C4-2B (cell line): ENCODE results near the gene COX4I1.

Source experiments
- H3K27ac ChIP-seq: fragments of 450-650 bp; 2 replicates; pipeline ENCODE4 v1.5.1; 2017
- CTCF ChIP-seq: fragments of 450-650 bp; conservative IDR thresholded peaks from 2 replicates; pipeline ENCODE4 v1.5.1; 2017; ENCODE audit warnings: mild to moderate bottlenecking
- ZFX ChIP-seq: fragments of 450-650 bp; IDR thresholded peaks from 2 replicates; pipeline ENCODE4 v1.6.1; 2017

The COX4I1 gene

GRCh38 chr16:85752511-85753420, 46.7 kb upstream of the COX4I1 start:
- H3K27ac ChIP-seq = peak overlapping the region; percentile 66

DNA sequence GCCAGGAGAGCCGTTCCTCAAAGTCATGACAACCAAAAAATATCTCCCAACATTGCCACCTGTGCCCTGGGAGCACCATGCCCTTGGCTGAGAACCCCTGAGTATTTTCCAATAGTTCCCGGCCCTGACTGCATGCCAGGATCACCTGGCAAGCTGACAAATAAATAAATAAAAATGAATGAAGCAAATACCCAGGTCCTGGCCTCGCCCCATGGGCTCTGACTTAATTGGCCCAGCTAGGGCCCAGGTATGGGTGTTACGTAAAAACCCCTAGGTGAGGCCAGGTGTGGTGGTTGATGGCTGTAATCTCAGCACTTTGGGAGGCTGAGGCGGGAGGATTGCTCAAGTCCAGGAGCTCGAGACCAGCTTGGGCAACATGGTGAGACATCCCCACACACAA, 45.9 kb upstream of the COX4I1 start:
- TF ChIP-seq ZFX = no peak
- TF ChIP-seq CTCF = no peak
- H3K27ac ChIP-seq = peak overlapping the region; percentile 66

More at GRCh38 chr16:85752511-85753420, 46.7 kb upstream of the COX4I1 start:
- peak; percentile 78 for TF ChIP-seq CTCF
- TF ChIP-seq ZFX = no peak

GRCh38 chr16:85753976-85754375, 45.5 kb upstream of the COX4I1 start:
- peak overlapping the region; percentile 66 for H3K27ac ChIP-seq
- no peak for TF ChIP-seq ZFX
- no peak for TF ChIP-seq CTCF

DNA sequence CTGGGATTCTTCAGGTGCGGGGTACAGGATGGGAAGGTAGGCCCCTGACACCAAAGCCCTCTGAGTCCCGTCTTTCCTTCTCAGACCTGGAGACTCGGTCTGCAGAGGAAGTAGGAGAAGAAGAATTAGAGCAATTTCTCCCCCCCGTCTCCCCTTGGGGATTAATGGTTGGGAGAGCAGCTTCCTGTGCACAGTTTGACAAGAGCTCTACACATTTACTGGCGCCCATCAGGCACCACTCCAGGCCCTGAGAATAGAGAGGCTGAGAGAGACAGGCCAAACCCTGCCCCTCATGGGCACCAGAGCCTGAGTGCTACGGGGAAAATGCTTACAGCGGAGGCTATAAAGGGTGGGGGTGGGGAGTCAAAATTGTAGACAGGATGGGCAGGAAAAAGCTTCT, 45.1 kb upstream of the COX4I1 start:
- H3K27ac ChIP-seq = peak overlapping the region; percentile 66
- TF ChIP-seq ZFX = no peak
- TF ChIP-seq CTCF = no peak

GRCh38 chr16:85755929-85756768, 43.3 kb upstream of the COX4I1 start:
- no peak overlapping the region for H3K27ac ChIP-seq
- TF ChIP-seq ZFX = no peak
- TF ChIP-seq CTCF = no peak

DNA sequence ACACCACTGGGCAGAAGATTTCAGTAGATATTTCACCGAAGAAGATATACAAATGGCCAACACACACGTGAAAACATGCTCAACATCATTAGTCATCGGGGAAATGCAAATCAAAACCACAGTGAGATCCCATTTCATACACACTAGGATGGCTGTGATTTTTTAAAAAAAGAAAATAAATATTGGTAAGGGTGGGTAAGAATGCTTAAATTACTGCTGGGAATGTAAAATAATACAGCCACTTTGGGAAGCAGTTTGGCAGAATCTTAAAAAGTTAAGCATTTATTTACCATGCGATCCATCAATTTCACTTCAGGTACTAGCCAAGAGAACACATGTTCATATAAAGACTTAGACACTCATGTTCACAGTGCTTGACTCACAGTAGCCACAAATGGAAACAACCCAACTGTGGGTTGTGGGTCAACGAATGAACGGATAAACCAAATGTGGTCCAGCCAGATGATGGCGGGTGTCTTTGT, 42.1 kb upstream of the COX4I1 start:
- TF ChIP-seq CTCF (no peak), ZFX (no peak)
- no peak overlapping the region for H3K27ac ChIP-seq

DNA sequence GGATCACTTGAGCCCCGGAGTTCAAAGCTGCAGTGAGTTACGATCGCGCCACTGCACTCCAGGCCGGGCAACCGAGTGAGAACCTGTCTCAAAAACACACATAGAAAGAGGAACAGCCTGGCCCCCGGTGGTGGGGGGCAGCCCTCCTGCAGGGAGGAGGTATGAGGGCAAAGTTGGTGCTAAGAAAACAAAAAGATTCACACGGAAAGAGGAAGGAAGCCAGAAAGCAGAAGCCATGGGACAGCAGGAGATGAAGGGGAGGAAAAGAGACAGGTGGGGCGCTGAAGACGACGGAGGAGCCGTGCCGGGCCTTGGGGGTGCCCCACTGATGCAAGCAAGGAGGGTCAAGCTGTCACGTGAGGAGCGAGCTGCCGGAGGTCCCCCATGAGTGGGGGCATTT, 40.4 kb upstream of the COX4I1 start:
- no peak for TF ChIP-seq CTCF
- no peak overlapping the region for H3K27ac ChIP-seq
